Neural cell (in vitro differentiated cells): ENCODE measurements around the gene NKAIN2.

ENCODE experiments used
- CTCF ChIP-seq: fragments of 450-650 bp; IDR thresholded peaks from 2 replicates; pipeline ENCODE4 v1.5.1; 2014; ENCODE audit warnings: antibody characterized with exemption, mild to moderate bottlenecking, moderate library complexity; ENCODE audit not compliant: poor library complexity, severe bottlenecking
- EP300 ChIP-seq: fragments of 450-650 bp; conservative IDR thresholded peaks from 2 replicates; pipeline ENCODE4 v1.6.1; 2014; ENCODE audit warnings: antibody characterized with exemption, mild to moderate bottlenecking, moderate library complexity; ENCODE audit not compliant: poor library complexity, severe bottlenecking
- EZH2 ChIP-seq: fragments of 200-600, 300-800 bp; shearing (Covaris generic), sonication (generic); IDR thresholded peaks from 2 replicates; pipeline ENCODE4 v1.6.1; 2014; ENCODE audit warnings: antibody characterized with exemption, low read length, borderline replicate concordance, mild to moderate bottlenecking; ENCODE audit not compliant: insufficient read depth, poor library complexity, severe bottlenecking
- MXI1 ChIP-seq: fragments of 450-650 bp; conservative IDR thresholded peaks from 2 replicates; pipeline ENCODE4 v1.6.1; 2014; ENCODE audit warnings: antibody characterized with exemption, mild to moderate bottlenecking; ENCODE audit not compliant: poor library complexity, severe bottlenecking
- POLR2AphosphoS5 ChIP-seq: IDR thresholded peaks from 2 replicates; pipeline ENCODE4 v1.6.1; 2012
- SMC3 ChIP-seq: fragments of 450-650 bp; conservative IDR thresholded peaks from 2 replicates; pipeline ENCODE4 v1.6.1; 2014; ENCODE audit warnings: antibody characterized with exemption, mild to moderate bottlenecking, moderate library complexity; ENCODE audit not compliant: poor library complexity
- TAF1 ChIP-seq: IDR thresholded peaks from 2 replicates; pipeline ENCODE4 v1.6.1; 2012; ENCODE audit warnings: low read depth

DNA sequence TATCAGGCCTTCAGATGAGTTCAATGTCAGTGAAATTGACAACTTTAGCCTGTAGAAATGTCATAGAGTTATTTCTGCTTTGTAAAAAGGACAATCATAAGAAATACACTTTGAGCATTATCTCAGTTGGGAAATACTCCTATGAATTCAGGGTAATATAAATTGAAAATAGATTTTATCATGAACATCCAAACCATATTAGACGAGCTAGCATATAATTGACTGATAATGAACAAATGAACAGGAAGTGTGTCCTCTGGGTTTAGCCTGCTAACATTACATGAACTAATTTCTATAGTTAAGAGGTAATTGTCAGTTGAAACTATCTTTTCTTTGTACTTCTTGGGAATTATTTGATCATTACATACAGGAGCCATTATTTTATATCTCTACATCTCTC lies 689.6 kb downstream of the NKAIN2 start:
- TF ChIP-seq TAF1 (no peak), CTCF (no peak), EP300 (no peak), SMC3 (no peak), POLR2AphosphoS5 (no peak), EZH2 (no peak), MXI1 (no peak)
